Measurements from ENCODE around the gene SESN1.

Gene SESN1

DNA sequence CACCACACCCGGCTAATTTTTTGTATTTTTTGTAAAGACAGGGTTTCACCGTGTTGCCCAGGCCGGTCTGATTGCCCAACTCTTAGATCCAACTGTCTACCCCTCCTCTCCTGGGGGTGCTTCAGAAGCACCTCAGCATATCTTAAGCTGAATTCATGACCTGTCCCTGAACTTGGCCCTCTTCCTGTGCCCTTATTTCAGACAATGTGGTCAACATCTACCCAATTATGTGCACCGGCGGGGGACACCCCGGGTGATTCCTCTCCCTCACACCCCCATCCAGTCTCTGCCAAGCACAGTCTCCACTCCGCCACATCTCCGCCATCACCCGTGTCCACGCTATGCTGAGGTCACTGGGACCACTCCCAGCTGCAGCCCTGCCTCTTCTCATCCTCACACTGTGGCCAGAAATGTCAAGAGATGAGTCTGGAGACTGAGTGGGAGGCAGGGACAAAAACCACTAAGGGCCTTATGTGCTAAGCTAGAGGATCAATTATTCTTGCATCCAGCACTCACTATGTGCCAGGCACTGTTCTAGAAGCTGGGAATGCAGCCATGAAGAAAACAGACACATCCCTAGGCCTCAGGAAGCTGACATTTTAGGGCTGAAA is 134.6 kb downstream of the SESN1 start:
- no peaks in the 10 kb centered on the region for H3K9me3 ChIP-seq (ENCODE audit: control insufficient read depth, low read length)
- no peak for DNase-seq (ENCODE audit: low read depth)
- H3K9ac ChIP-seq (ENCODE audit: low read length), result no peak overlapping the region
- H3K4me3 ChIP-seq (ENCODE audit: low read length), result peak overlapping the region; percentile 2
- H3K27me3 ChIP-seq (replicated peaks; ENCODE audit: control insufficient read depth, insufficient read depth, low read length), result no peaks in the 10 kb centered on the region
- H3K36me3 ChIP-seq (ENCODE audit: control insufficient read depth, insufficient read depth, low read length, severe bottlenecking), result peaks cover 3% of the 10 kb centered on the region
- H3K4me1 ChIP-seq (ENCODE audit: control insufficient read depth, insufficient read depth, low read length), result peaks cover 28% of the 10 kb centered on the region

DNA sequence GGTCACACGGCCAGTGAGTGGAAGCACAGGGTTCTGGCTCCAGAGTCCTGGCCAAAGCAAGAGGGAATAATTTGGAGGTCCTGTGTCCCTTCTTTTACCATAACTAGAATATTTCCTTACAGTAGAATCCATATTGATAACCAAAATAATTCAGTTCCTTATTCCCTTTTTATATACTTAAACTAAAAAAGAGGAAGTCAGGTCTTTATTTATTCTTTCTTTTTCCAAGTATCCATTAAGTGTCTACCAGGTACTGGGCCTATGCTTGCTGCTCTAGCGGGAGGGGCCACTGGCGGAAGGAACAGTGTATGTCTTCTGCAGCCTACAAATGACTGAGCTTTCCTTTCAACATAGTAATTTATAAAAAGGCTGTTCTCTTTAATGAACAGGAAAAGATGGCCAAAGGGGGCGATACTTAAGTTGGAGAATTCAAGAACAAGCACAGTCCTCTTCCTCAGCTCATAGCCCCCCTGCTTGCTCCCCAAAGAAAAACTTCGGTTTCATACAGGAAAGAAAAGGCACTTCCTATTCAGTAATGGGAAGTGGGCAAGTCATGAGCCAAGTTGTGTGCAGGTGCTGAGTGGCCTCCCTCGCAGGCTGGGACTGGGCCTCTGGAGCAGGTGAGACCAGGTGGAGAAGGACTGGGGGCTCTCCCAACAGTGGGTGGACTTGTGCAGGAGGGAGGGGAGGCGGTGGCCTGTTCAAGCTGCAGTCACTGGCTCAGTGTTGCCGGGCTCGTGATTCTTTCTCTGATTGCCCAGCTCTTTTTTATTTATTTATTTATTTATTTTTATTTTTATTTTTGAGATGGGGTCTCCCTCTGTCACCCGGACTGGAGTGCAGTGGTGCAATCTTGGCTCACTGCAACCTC is 135.5 kb downstream of the SESN1 start:
- H3K9ac ChIP-seq (ENCODE audit: low read length), result no peak overlapping the region
- H3K4me1 ChIP-seq (ENCODE audit: control insufficient read depth, insufficient read depth, low read length), result peaks cover 28% of the 10 kb centered on the region
- DNase-seq (ENCODE audit: low read depth), result no peak
- no peaks in the 10 kb centered on the region for H3K27me3 ChIP-seq (replicated peaks; ENCODE audit: control insufficient read depth, insufficient read depth, low read length)
- no peaks in the 10 kb centered on the region for H3K36me3 ChIP-seq (ENCODE audit: control insufficient read depth, insufficient read depth, low read length, severe bottlenecking)
- H3K4me3 ChIP-seq (ENCODE audit: low read length), result no peak overlapping the region
- no peaks in the 10 kb centered on the region for H3K9me3 ChIP-seq (ENCODE audit: control insufficient read depth, low read length)

DNA sequence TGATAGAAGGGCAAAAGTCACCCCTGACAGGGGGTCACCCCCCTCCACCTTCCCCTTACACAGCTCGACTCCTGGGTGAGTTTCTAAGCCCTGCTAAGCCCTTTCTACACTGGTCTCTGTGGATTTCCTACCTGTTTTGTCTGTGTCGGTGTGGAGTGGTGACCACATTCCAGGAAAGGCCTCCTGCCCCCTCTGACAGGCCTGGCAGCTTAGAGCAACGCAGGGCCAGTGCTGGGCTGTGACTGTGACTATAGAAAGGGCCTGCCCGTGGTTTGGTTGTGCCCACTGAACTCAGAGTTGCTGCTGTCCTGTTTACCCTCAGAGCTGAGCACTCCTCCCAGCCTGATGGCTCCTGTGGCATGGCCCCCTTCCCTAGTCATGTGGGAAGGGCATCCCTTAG is 137.4 kb downstream of the SESN1 start:
- Histone ChIP-seq H3K4me1 (ENCODE audit: control insufficient read depth, insufficient read depth, low read length) (peaks cover 42% of the 10 kb centered on the region), H3K27me3 (replicated peaks; ENCODE audit: control insufficient read depth, insufficient read depth, low read length) (no peaks in the 10 kb centered on the region), H3K36me3 (ENCODE audit: control insufficient read depth, insufficient read depth, low read length, severe bottlenecking) (no peaks in the 10 kb centered on the region), H3K9me3 (ENCODE audit: control insufficient read depth, low read length) (no peaks in the 10 kb centered on the region), H3K9ac (ENCODE audit: low read length) (no peak overlapping the region), H3K4me3 (ENCODE audit: low read length) (no peak overlapping the region)
- DNase-seq (ENCODE audit: low read depth), result no peak

DNA sequence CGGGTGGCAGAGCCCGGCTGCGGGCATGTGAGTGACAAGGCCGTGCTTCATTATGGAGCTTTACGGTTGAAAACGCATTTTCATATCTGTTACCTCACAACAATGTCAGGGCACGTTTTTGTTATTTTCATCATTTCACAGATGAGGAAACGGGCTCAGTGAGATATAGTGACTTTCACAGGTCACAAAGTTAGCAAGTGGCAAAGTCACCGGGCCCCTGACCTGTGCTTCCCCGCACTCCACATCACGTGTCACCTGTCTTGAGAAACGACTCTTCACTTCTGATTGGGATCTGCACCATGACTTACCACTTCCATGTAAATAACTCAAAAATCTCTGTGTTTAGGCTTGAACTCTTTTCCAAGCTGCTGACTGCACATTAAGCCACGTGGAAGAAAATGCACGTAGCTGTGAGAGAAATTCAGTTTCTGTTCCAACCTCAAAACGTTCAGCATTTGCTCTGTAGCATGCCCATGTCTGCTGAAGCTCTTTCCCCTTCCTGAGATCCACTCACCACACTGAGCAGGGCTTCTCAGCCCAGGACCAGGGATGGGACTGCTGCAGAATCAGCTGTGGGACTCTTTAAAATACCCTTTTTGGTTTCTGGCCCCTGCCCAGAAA is 139.2 kb downstream of the SESN1 start:
- H3K4me1 ChIP-seq (ENCODE audit: control insufficient read depth, insufficient read depth, low read length), result peaks cover 40% of the 10 kb centered on the region

DNA sequence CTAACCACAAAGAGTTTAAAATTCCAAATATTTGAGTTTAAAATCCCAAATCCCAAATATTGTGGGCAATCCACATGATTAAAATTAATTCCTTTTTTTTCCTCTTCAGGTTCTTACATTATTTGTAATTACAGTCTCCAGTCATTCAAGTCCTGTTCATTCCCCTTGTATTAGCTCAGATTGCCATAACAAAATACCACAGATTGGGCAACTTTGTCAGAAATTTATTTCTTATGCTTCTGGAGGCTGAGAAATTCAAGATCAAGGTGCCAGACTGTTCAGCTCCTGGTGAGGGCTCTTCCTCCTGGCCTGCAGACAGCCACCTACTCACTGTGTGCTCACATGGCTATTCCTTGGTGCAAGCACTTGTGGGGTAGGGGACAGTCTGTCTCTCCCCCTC is 141.0 kb downstream of the SESN1 start:
- Histone ChIP-seq H3K4me1 (ENCODE audit: control insufficient read depth, insufficient read depth, low read length) (peaks cover 34% of the 10 kb centered on the region), H3K9ac (ENCODE audit: low read length) (no peak overlapping the region), H3K4me3 (ENCODE audit: low read length) (no peak overlapping the region), H3K27me3 (replicated peaks; ENCODE audit: control insufficient read depth, insufficient read depth, low read length) (no peaks in the 10 kb centered on the region), H3K9me3 (ENCODE audit: control insufficient read depth, low read length) (no peaks in the 10 kb centered on the region), H3K36me3 (ENCODE audit: control insufficient read depth, insufficient read depth, low read length, severe bottlenecking) (no peaks in the 10 kb centered on the region)
- DNase-seq (ENCODE audit: low read depth), result peak; percentile 32

More for the DNA sequence above, 139.2 kb downstream of the SESN1 start:
- Histone ChIP-seq H3K9me3 (ENCODE audit: control insufficient read depth, low read length) (no peaks in the 10 kb centered on the region), H3K27me3 (replicated peaks; ENCODE audit: control insufficient read depth, insufficient read depth, low read length) (no peaks in the 10 kb centered on the region), H3K9ac (ENCODE audit: low read length) (no peak overlapping the region), H3K4me3 (ENCODE audit: low read length) (no peak overlapping the region), H3K36me3 (ENCODE audit: control insufficient read depth, insufficient read depth, low read length, severe bottlenecking) (no peaks in the 10 kb centered on the region)
- DNase-seq (ENCODE audit: low read depth), result no peak

DNA sequence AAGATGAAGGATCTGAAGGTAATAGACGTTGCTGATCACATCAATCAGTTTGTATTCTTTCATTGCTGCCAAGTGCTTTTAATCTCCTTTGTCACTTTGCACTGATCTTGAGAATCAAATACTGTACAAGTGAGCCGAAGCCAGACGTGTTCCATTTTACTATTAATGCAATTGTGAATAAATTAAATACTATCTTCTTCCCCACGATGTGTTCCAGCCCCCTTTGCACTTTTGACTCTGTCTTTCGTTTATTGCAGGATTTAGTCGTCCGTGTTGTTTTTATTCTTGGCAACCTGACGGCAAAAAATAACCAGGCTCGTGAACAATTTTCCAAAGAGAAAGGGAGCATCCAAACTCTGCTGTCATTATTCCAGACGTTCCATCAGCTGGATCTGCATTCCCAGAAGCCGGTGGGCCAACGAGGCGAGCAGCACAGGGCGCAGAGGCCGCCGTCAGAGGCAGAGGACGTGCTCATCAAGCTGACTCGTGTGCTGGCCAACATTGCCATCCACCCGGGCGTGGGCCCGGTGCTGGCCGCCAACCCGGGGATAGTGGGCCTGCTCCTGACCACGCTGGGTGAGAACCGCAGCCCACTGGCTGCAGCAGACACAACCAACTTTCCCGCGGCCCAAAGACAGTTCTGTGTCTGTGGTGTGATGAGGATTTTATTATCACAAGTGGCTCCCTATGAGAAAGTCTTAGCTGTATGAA is 141.7 kb downstream of the SESN1 start:
- Histone ChIP-seq H3K27me3 (replicated peaks; ENCODE audit: control insufficient read depth, insufficient read depth, low read length) (no peaks in the 10 kb centered on the region), H3K4me1 (ENCODE audit: control insufficient read depth, insufficient read depth, low read length) (peaks cover 42% of the 10 kb centered on the region), H3K4me3 (ENCODE audit: low read length) (peak overlapping the region; percentile 38), H3K9ac (ENCODE audit: low read length) (peak overlapping the region; percentile 32), H3K9me3 (ENCODE audit: control insufficient read depth, low read length) (no peaks in the 10 kb centered on the region), H3K36me3 (ENCODE audit: control insufficient read depth, insufficient read depth, low read length, severe bottlenecking) (no peaks in the 10 kb centered on the region)
- no peak for DNase-seq (ENCODE audit: low read depth)

DNA sequence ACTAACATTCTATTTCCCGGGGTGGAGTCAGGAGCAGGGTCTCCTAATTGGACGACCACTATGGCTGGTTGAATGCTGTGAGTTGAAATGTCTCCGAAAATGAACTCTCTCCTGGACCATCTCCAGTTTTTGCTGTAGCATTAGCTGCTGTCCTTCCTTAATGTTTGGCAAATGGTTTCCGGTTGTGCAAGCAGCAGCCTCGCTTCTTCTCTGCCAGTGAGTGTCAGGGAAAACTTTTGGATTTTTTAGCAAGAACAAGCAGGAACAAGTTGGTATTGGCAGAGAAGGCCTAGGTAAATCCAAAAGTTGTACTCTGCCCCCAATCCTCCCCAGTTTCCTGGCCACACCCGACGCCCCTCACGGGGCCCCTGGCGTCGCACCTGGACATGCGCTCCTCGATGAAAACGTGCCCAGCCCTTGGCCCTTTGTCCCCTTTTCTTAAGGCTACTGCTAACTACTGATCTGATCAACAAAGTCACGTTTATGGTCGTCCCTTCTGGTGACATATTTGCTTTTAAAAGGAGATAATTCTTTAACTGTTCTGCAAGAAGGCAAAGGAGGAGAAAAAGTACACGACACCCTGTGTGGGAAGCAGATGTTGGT is 143.2 kb downstream of the SESN1 start:
- no peak overlapping the region for H3K9ac ChIP-seq (ENCODE audit: low read length)
- no peaks in the 10 kb centered on the region for H3K9me3 ChIP-seq (ENCODE audit: control insufficient read depth, low read length)
- H3K4me3 ChIP-seq (ENCODE audit: low read length), result no peak overlapping the region
- H3K4me1 ChIP-seq (ENCODE audit: control insufficient read depth, insufficient read depth, low read length), result peaks cover 54% of the 10 kb centered on the region
- no peaks in the 10 kb centered on the region for H3K27me3 ChIP-seq (replicated peaks; ENCODE audit: control insufficient read depth, insufficient read depth, low read length)
- H3K36me3 ChIP-seq (ENCODE audit: control insufficient read depth, insufficient read depth, low read length, severe bottlenecking), result no peaks in the 10 kb centered on the region
- DNase-seq (ENCODE audit: low read depth), result no peak

DNA sequence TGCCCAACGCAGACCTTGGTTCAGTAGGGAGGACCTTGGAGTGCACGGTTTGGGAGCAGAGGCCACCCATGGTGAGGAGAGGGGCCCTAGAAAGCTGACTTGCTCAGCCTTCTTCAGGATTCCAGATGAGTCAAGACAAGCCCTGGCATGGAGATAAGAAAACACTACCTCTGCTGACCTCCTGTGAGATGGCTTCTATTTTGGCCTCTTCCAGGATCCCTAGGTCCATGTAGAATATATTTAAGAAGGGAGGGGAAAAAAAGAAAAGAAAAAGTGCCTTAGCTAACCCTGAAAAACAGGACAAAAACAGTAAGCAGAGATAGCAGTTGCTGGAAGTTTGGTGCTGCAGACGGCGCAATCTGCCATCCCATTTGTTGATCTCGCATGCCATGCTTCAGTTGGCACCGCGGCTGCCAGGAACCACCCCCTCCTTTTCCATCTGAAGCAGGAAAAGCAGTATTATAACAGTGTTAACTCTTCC is 146.4 kb downstream of the SESN1 start:
- peak overlapping the region; percentile 50 for H3K9ac ChIP-seq (ENCODE audit: low read length)
- peaks cover 72% of the 10 kb centered on the region for H3K4me1 ChIP-seq (ENCODE audit: control insufficient read depth, insufficient read depth, low read length)
- no peaks in the 10 kb centered on the region for H3K36me3 ChIP-seq (ENCODE audit: control insufficient read depth, insufficient read depth, low read length, severe bottlenecking)
- H3K27me3 ChIP-seq (replicated peaks; ENCODE audit: control insufficient read depth, insufficient read depth, low read length), result no peaks in the 10 kb centered on the region
- H3K4me3 ChIP-seq (ENCODE audit: low read length), result peak overlapping the region; percentile 36
- DNase-seq (ENCODE audit: low read depth), result peak; percentile 36
- no peaks in the 10 kb centered on the region for H3K9me3 ChIP-seq (ENCODE audit: control insufficient read depth, low read length)

DNA sequence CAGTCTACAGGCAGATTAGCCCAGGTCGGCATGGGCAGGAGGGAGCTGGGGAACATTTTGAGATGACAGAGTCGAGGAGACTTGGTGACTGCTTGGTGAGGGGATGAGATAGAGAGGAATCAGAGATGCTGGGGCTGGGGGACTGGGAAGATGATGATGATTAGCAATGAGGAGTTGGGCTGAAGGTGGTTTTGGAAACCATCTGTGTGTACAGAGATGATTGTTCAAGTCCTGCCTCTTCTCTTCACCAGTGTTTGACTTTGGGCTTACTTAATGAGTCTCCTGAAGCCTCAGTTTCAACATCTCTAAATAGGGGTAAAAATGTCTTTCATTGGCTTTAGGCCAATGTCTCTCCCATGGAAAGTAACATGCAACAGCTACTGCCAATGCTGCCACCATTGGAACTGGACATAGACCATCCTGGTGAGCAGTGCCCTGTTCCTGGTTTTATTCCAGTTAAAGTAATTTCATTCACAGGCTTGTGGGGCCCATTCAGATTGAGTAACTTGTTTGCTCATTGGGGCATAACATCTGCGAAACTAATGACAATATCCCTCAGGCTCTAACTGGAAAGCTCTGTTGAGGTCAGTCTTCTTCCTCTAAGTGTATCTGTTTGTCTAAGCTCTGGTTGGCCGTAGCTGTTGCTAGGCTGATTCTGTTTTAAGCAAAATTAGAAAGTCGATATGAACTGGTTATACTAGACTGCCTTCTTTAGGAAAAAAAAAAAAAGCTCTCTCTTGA is 147.4 kb downstream of the SESN1 start:
- H3K9ac ChIP-seq (ENCODE audit: low read length), result peak overlapping the region; percentile 78
- peak overlapping the region; percentile 36 for H3K4me3 ChIP-seq (ENCODE audit: low read length)
- DNase-seq (ENCODE audit: low read depth), result peak; percentile 88
- H3K9me3 ChIP-seq (ENCODE audit: control insufficient read depth, low read length), result no peaks in the 10 kb centered on the region
- H3K36me3 ChIP-seq (ENCODE audit: control insufficient read depth, insufficient read depth, low read length, severe bottlenecking), result no peaks in the 10 kb centered on the region
- H3K4me1 ChIP-seq (ENCODE audit: control insufficient read depth, insufficient read depth, low read length), result peaks cover 63% of the 10 kb centered on the region
- no peaks in the 10 kb centered on the region for H3K27me3 ChIP-seq (replicated peaks; ENCODE audit: control insufficient read depth, insufficient read depth, low read length)

DNA sequence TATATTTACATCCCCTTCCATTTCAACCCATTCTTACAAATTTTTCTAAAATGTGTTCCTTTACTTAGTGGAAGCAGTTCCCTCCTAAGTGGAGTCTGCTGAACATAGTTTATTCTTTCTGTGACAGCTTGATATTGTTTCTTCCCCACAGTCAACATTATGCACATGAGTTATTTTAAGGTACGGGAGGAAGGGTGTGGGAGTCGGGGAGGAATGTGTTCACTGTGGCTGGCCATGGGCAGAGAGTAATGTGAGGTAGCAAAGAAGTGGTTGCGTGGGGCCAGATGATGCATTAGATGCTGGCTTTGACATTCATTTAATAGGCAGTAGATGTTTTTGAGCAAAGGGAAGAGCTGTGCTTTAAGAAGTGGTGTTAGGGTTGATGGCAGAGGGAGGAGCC is 148.0 kb downstream of the SESN1 start:
- Histone ChIP-seq H3K36me3 (ENCODE audit: control insufficient read depth, insufficient read depth, low read length, severe bottlenecking) (no peaks in the 10 kb centered on the region), H3K9ac (ENCODE audit: low read length) (peak overlapping the region; percentile 78), H3K4me3 (ENCODE audit: low read length) (peak overlapping the region; percentile 70), H3K4me1 (ENCODE audit: control insufficient read depth, insufficient read depth, low read length) (peaks cover 57% of the 10 kb centered on the region), H3K9me3 (ENCODE audit: control insufficient read depth, low read length) (no peaks in the 10 kb centered on the region), H3K27me3 (replicated peaks; ENCODE audit: control insufficient read depth, insufficient read depth, low read length) (no peaks in the 10 kb centered on the region)
- peak; percentile 11 for DNase-seq (ENCODE audit: low read depth)

All from adipocyte (in vitro differentiated cells).